ENCODE measurements around the gene NT5E.
A peak's percentile ranks its signal among the peaks of the same experiment; 100 is the strongest.

The NT5E gene

GRCh38 chr6:85460154-85460920 lies 10.5 kb downstream of the NT5E start:
- no peak for DNase-seq (ENCODE audit: low read depth)

- DNase-seq (ENCODE audit: low read depth) = no peak
These were observed 11.3 kb downstream of the NT5E start for GRCh38 chr6:85460921-85461797.

- no peak for DNase-seq (ENCODE audit: low read depth)
These were observed 11.9 kb downstream of the NT5E start for GRCh38 chr6:85461798-85462170.

GRCh38 chr6:85462673-85463072 lies 12.8 kb downstream of the NT5E start:
- no peak for DNase-seq (ENCODE audit: low read depth)

- DNase-seq (ENCODE audit: low read depth) = no peak
These were observed 13.9 kb downstream of the NT5E start for GRCh38 chr6:85463621-85464259.

- peak; percentile 95 for DNase-seq (ENCODE audit: low read depth)
These were observed 14.4 kb downstream of the NT5E start for GRCh38 chr6:85464260-85464644.

GRCh38 chr6:85464722-85465150 lies 14.9 kb downstream of the NT5E start:
- DNase-seq (ENCODE audit: low read depth) = peak; percentile 76

- no peak for DNase-seq (ENCODE audit: low read depth)
These were observed 15.9 kb downstream of the NT5E start for GRCh38 chr6:85465762-85466161.

- DNase-seq (ENCODE audit: low read depth) = no peak
These were observed 18.4 kb downstream of the NT5E start for GRCh38 chr6:85468326-85468725.

GRCh38 chr6:85469276-85470022 lies 19.6 kb downstream of the NT5E start:
- DNase-seq (ENCODE audit: low read depth) = no peak

GRCh38 chr6:85470023-85470410 lies 20.1 kb downstream of the NT5E start:
- no peak for DNase-seq (ENCODE audit: low read depth)

GRCh38 chr6:85472744-85473143 lies 22.9 kb downstream of the NT5E start:
- no peak for DNase-seq (ENCODE audit: low read depth)

GRCh38 chr6:85473748-85474147 lies 23.9 kb downstream of the NT5E start:
- DNase-seq (ENCODE audit: low read depth) = no peak

GRCh38 chr6:85476532-85476931 lies 26.6 kb downstream of the NT5E start:
- DNase-seq (ENCODE audit: low read depth) = no peak

- DNase-seq (ENCODE audit: low read depth) = no peak
These were observed 29.3 kb downstream of the NT5E start for GRCh38 chr6:85479208-85479607.

GRCh38 chr6:85482206-85482904 lies 32.5 kb downstream of the NT5E start:
- no peak for DNase-seq (ENCODE audit: low read depth)

- no peak for DNase-seq (ENCODE audit: low read depth)
These were observed 33.2 kb downstream of the NT5E start for GRCh38 chr6:85482905-85483700.

- no peak for DNase-seq (ENCODE audit: low read depth)
These were observed 34.0 kb downstream of the NT5E start for GRCh38 chr6:85483846-85484245.

- no peak for DNase-seq (ENCODE audit: low read depth)
These were observed 35.1 kb downstream of the NT5E start for GRCh38 chr6:85484948-85485347.

GRCh38 chr6:85490516-85491248 lies 40.8 kb downstream of the NT5E start:
- no peak for DNase-seq (ENCODE audit: low read depth)
